GM23248 (cell line): Measurements from ENCODE around the gene RAPGEF4. TPM values are rescaled to one million over a fixed set of nuclear protein-coding genes. Genes with fewer than 3 reads are reported as not detected.

Source experiments
- DNase-seq: peaks from one replicate; pipeline ENCODE4 v3.0.0-alpha.2; 2015
- H2AFZ ChIP-seq: fragments of 200-600 bp; sonication (generic); 2 replicates; pipeline ENCODE4 v1.6.1; 2016; ENCODE audit warnings: antibody characterized with exemption
- H3F3A ChIP-seq: fragments of 200-600 bp; sonication (generic); 2 replicates; pipeline ENCODE4 v1.6.1; 2016; ENCODE audit warnings: mild to moderate bottlenecking, antibody characterized with exemption, mixed run types; ENCODE audit not compliant: insufficient read depth
- H3K27ac ChIP-seq: fragments of 200-600 bp; sonication (generic); 2 replicates; pipeline ENCODE4 v1.5.1; 2016; ENCODE audit warnings: mild to moderate bottlenecking
- H3K27me3 ChIP-seq: fragments of 200-600 bp; sonication (generic); replicated peaks from 2 replicates; pipeline ENCODE4 v1.6.1; 2016; ENCODE audit warnings: mild to moderate bottlenecking; ENCODE audit not compliant: insufficient read depth
- H3K36me3 ChIP-seq: fragments of 200-600 bp; sonication (generic); 2 replicates; pipeline ENCODE4 v1.6.1; 2016; ENCODE audit warnings: low read depth, mild to moderate bottlenecking
- H3K4me1 ChIP-seq: fragments of 200-600 bp; sonication (generic); 2 replicates; pipeline ENCODE4 v1.6.1; 2016; ENCODE audit warnings: mild to moderate bottlenecking; ENCODE audit not compliant: insufficient read depth
- H3K4me2 ChIP-seq: fragments of 200-600 bp; sonication (generic); one replicate; pipeline ENCODE4 v1.6.1; 2016; ENCODE audit warnings: mild to moderate bottlenecking; ENCODE audit not compliant: unreplicated experiment
- H3K4me3 ChIP-seq: fragments of 200-600 bp; sonication (generic); 2 replicates; pipeline ENCODE4 v1.5.1; 2016; ENCODE audit warnings: mild to moderate bottlenecking
- H3K79me2 ChIP-seq: fragments of 200-600 bp; sonication (generic); 2 replicates; pipeline ENCODE4 v1.6.1; 2016; ENCODE audit warnings: mild to moderate bottlenecking; ENCODE audit not compliant: insufficient read depth
- H3K9ac ChIP-seq: fragments of 200-600 bp; sonication (generic); 2 replicates; pipeline ENCODE4 v1.6.1; 2016; ENCODE audit warnings: mild to moderate bottlenecking
- H3K9me2 ChIP-seq: fragments of 200-600 bp; sonication (generic); 2 replicates; pipeline ENCODE4 v1.6.1; 2016; ENCODE audit warnings: mixed run types, mild to moderate bottlenecking, moderate library complexity; ENCODE audit not compliant: insufficient read depth
- H3K9me3 ChIP-seq: fragments of 200-600 bp; sonication (generic); one replicate; pipeline ENCODE4 v1.6.1; 2017; ENCODE audit warnings: low read depth
- H4K20me1 ChIP-seq: fragments of 200-600 bp; sonication (generic); 2 replicates; pipeline ENCODE4 v1.6.0; 2016; ENCODE audit not compliant: insufficient read depth
- EZH2 ChIP-seq: fragments of 200-600 bp; sonication (generic); IDR thresholded peaks from 2 replicates; pipeline ENCODE4 v1.6.1; 2018; ENCODE audit warnings: antibody characterized with exemption, mild to moderate bottlenecking; ENCODE audit not compliant: insufficient read depth, poor library complexity, severe bottlenecking
- EZH2phosphoT487 ChIP-seq: fragments of 200-600 bp; sonication (generic); IDR thresholded peaks from 2 replicates; pipeline ENCODE4 v1.6.1; 2018; ENCODE audit warnings: antibody characterized with exemption, moderate library complexity, mild to moderate bottlenecking, low read depth; ENCODE audit not compliant: insufficient read depth
- WGBS, 2 experiments: methylation state at CpG; one replicate each; pipeline ENCODE4 v1.1.6; 2015 to 2017; ENCODE audit warnings: low lambda C conversion rate in 2 of 2, low coverage in 1 of 2; ENCODE audit errors: missing lambda C conversion rate in 2 of 2; 5-methylcytosine and 5-hydroxymethylcytosine counted together
- in situ Hi-C: fragments of 300-500 bp; cut with MboI; formaldehyde crosslinking; loops from 2 replicates; pipeline ENCODE4 v1.15.0; 2020
- polyA plus RNA-seq: library from polyadenylated mRNA; unstranded; fragments of >200 nt; fragmentation: Nextera tagmentation; extraction: Ambion mirVana; gene quantifications from 2 replicates; pipeline ENCODE4 v1.2.1, GENCODE V29; 2016
- total RNA-seq: library from RNA; depleted of rRNA; stranded (reverse); fragments of >200 nt; shearing (Covaris generic); gene quantifications from 2 replicates; pipeline ENCODE4 v1.2.3, GENCODE V29; 2014

RAPGEF4 gene
- total and polyA plus RNA-seq, 2 experiments from 2014 or later: 2.2 TPM; not detected in 1

- Histone ChIP-seq H3K4me3 (no peak overlapping the region), H3K9me2 (no peaks in the 10 kb centered on the region), H3K4me1 (no peaks in the 10 kb centered on the region), H3K27me3 (no peaks in the 10 kb centered on the region), H4K20me1 (no peaks in the 10 kb centered on the region), H2AFZ (no peak overlapping the region), H3K36me3 (no peaks in the 10 kb centered on the region), H3K79me2 (no peaks in the 10 kb centered on the region), H3K4me2 (no peak overlapping the region), H3K27ac (no peak overlapping the region), H3F3A (no peaks in the 10 kb centered on the region), H3K9ac (no peak overlapping the region), H3K9me3 (no peaks in the 10 kb centered on the region)
- peak; percentile 46 for DNase-seq
- 59 to 64% methylated on average over 6 of the region's 6 CpGs for WGBS, 2 experiments
- in situ Hi-C loops: no loop called here
- TF ChIP-seq EZH2: no peak
- no peak for TF ChIP-seq EZH2phosphoT487
Measured at GRCh38 chr2:172921532-172922236, 186.0 kb downstream of the RAPGEF4 start.

DNA sequence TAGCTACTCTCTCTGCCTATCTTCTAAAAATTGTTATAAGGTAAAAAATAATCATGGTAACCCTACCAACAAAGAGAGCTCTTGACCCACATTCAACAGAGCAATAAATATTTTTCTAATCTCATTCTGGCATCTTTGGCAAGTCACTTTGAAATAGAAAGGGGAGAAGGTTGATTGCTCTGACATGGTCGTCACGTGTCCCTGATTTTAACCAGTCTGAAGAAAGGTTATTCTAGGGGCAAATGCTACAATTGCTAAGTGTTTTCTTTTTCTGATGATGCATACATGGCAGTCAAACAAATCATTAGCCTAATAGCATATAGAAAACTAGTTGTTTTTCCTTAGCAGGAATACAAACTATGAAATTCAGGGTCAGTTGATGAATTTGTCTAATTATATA lies 186.7 kb downstream of the RAPGEF4 start:
- no peak overlapping the region for H3K4me3 ChIP-seq
- no peak overlapping the region for H3K9ac ChIP-seq
- no peaks in the 10 kb centered on the region for H3K9me2 ChIP-seq
- 93 to 100% methylated on average over 2 of the region's 2 CpGs for WGBS, 2 experiments
- no peak for DNase-seq
- no peaks in the 10 kb centered on the region for H3K79me2 ChIP-seq
- no peaks in the 10 kb centered on the region for H3K4me1 ChIP-seq
- H3K9me3 ChIP-seq: no peaks in the 10 kb centered on the region
- no peaks in the 10 kb centered on the region for H3K27me3 ChIP-seq
- H2AFZ ChIP-seq: no peak overlapping the region
- H3K4me2 ChIP-seq: no peak overlapping the region
- TF ChIP-seq EZH2phosphoT487: no peak
- no peak for TF ChIP-seq EZH2
- H3F3A ChIP-seq: no peaks in the 10 kb centered on the region
- no peaks in the 10 kb centered on the region for H3K36me3 ChIP-seq
- H3K27ac ChIP-seq: no peak overlapping the region
- in situ Hi-C loops: no loop called here
- no peaks in the 10 kb centered on the region for H4K20me1 ChIP-seq

DNA sequence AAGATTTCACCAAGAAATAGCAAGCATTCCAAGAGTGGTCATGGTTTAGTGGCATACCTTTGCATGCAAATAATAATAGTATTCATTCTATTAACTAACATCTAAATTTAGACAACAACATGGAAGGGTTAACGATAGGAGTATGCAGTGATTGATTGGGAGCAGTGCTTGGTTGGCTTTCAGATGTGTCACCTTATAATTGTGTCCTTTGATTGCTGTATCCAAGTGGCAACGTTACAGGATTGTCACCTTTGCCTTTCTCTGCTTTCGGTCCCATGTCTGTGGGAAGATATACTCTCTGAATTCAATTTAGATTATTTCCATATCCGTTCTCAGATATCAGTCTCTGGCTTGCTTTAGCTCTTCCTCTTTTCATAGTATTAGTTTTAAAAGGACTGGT lies 187.2 kb downstream of the RAPGEF4 start:
- H2AFZ ChIP-seq: no peak overlapping the region
- no peak overlapping the region for H3K9ac ChIP-seq
- TF ChIP-seq EZH2phosphoT487 (no peak), EZH2 (no peak)
- 67 to 76% methylated on average over 4 of the region's 4 CpGs for WGBS, 2 experiments
- no peak overlapping the region for H3K4me2 ChIP-seq
- in situ Hi-C loops: no loop called here
- H3K4me1 ChIP-seq: peaks cover 2% of the 10 kb centered on the region
- H3K27ac ChIP-seq: no peak overlapping the region
- H3K79me2 ChIP-seq: no peaks in the 10 kb centered on the region
- no peaks in the 10 kb centered on the region for H4K20me1 ChIP-seq
- H3K36me3 ChIP-seq: no peaks in the 10 kb centered on the region
- no peak overlapping the region for H3K4me3 ChIP-seq
- no peak for DNase-seq
- H3K9me3 ChIP-seq: no peaks in the 10 kb centered on the region
- no peaks in the 10 kb centered on the region for H3K9me2 ChIP-seq
- no peaks in the 10 kb centered on the region for H3K27me3 ChIP-seq
- 0 out of 2 replicates have a peak, but pooled peaks cover 4% of the 10 kb centered on the region for H3F3A ChIP-seq

DNA sequence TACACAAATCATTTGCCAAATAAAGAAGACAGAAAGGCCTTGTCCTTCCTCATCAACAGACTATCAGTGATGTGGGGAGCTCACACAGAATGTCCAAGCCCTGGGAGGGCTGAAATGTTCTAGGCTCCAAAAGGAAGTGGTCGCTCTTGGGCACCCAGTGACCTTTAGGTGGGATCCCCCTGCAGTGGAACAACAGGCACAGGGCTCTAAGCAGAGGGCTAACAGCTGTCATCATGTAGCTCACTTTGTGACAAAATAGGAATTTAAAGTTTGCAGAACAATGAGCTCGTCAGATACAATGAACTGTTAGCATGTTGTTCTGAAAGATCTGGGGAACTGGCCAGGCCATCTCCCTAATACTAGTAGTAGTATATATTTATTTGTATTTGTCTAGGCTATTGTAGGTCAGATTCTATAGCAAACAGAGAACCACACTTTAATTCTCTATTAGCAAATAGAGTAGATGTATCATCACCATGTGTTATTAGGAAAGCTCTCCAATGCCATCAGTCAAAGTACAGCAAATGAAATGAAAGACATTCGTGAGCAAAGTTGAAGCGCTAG lies 188.5 kb downstream of the RAPGEF4 start:
- H3K9ac ChIP-seq: no peak overlapping the region
- H3K79me2 ChIP-seq: no peaks in the 10 kb centered on the region
- no peak for TF ChIP-seq EZH2
- TF ChIP-seq EZH2phosphoT487: no peak
- H4K20me1 ChIP-seq: no peaks in the 10 kb centered on the region
- in situ Hi-C loops: no loop called here
- no peak overlapping the region for H3K27ac ChIP-seq
- no peaks in the 10 kb centered on the region for H3K36me3 ChIP-seq
- H3K4me2 ChIP-seq: no peak overlapping the region
- no peak overlapping the region for H2AFZ ChIP-seq
- H3K4me1 ChIP-seq: peaks cover 14% of the 10 kb centered on the region
- no peaks in the 10 kb centered on the region for H3K9me3 ChIP-seq
- no peaks in the 10 kb centered on the region for H3K9me2 ChIP-seq
- no peak overlapping the region for H3K4me3 ChIP-seq
- DNase-seq: no peak
- 0 out of 2 replicates have a peak, but pooled peaks cover 4% of the 10 kb centered on the region for H3F3A ChIP-seq
- WGBS, 2 experiments: 79 to 84% methylated on average over 4 of the region's 4 CpGs
- no peaks in the 10 kb centered on the region for H3K27me3 ChIP-seq
